DND-41 (cell line): ENCODE results near the gene LRRC3.

Experiments used
- ATAC-seq: fragments of 200-7000 bp; cut with Tn5 transposase; 3 replicates; pipeline ENCODE4 v1.9.1; 2021; ENCODE audit warnings: low read depth; ENCODE audit not compliant: insufficient read depth
- DNase-seq: peaks from one replicate; pipeline ENCODE4 v3.0.0-alpha.2; 2020
- H2AFZ ChIP-seq: 2 replicates; pipeline ENCODE4 v1.6.0; 2012; ENCODE audit warnings: low read depth, low read length
- H3K27ac ChIP-seq: 2 replicates; pipeline ENCODE4 v1.5.1; 2012; ENCODE audit warnings: low read length, inconsistent platforms
- H3K27me3 ChIP-seq: fragments of 200-600 bp; sonication (generic); 2 replicates; pipeline ENCODE4 v1.6.0; 2012; ENCODE audit warnings: low read length, mild to moderate bottlenecking, inconsistent platforms; ENCODE audit not compliant: insufficient read depth, poor library complexity
- H3K36me3 ChIP-seq: 2 replicates; pipeline ENCODE4 v1.5.1; 2012; ENCODE audit warnings: low read length, inconsistent platforms; ENCODE audit not compliant: insufficient read depth
- H3K4me1 ChIP-seq: 2 replicates; pipeline ENCODE4 v1.5.1; 2012; ENCODE audit warnings: mild to moderate bottlenecking, low read length; ENCODE audit not compliant: insufficient read depth
- H3K4me2 ChIP-seq: 2 replicates; pipeline ENCODE4 v1.6.0; 2012; ENCODE audit warnings: mild to moderate bottlenecking, moderate library complexity, low read length, inconsistent platforms; ENCODE audit not compliant: insufficient read depth
- H3K4me3 ChIP-seq, 2 experiments: fragments of 200-600 bp in 1 of 2; shearing (Covaris generic) in 1 of 2; 2 replicates each; pipeline ENCODE4 v1.5.1; 2012 to 2016; ENCODE audit warnings: inconsistent platforms in 2 of 2, low read length in 2 of 2, mild to moderate bottlenecking in 2 of 2, low read depth in 1 of 2, moderate library complexity in 1 of 2
- H3K79me2 ChIP-seq: 2 replicates; pipeline ENCODE4 v1.6.0; 2012; ENCODE audit warnings: low read length, inconsistent platforms; ENCODE audit not compliant: insufficient read depth
- H3K9ac ChIP-seq: 2 replicates; pipeline ENCODE4 v1.6.0; 2012; ENCODE audit warnings: low read depth, mild to moderate bottlenecking, inconsistent platforms, low read length, moderate library complexity
- H3K9me3 ChIP-seq: 2 replicates; pipeline ENCODE4 v1.5.1; 2012; ENCODE audit warnings: low read length, moderate library complexity, mild to moderate bottlenecking, inconsistent platforms; ENCODE audit not compliant: insufficient read depth, severe bottlenecking
- H4K20me1 ChIP-seq: 2 replicates; pipeline ENCODE4 v1.6.0; 2012; ENCODE audit warnings: low read length; ENCODE audit not compliant: insufficient read depth
- EZH2 ChIP-seq: IDR thresholded peaks from 3 replicates; pipeline ENCODE4 v1.6.1; 2012; ENCODE audit warnings: borderline replicate concordance, low read depth, mild to moderate bottlenecking, moderate library complexity, low read length, inconsistent platforms; ENCODE audit not compliant: severe bottlenecking
- TF ChIP-seq, protein P1 (sequence below): IDR thresholded peaks from 2 replicates; pipeline ENCODE4 v1.5.1; 2012; ENCODE audit warnings: borderline replicate concordance, low read length, moderate library complexity, mild to moderate bottlenecking; ENCODE audit not compliant: poor library complexity, severe bottlenecking; ENCODE audit errors: extremely low read depth

The LRRC3 gene

DNA sequence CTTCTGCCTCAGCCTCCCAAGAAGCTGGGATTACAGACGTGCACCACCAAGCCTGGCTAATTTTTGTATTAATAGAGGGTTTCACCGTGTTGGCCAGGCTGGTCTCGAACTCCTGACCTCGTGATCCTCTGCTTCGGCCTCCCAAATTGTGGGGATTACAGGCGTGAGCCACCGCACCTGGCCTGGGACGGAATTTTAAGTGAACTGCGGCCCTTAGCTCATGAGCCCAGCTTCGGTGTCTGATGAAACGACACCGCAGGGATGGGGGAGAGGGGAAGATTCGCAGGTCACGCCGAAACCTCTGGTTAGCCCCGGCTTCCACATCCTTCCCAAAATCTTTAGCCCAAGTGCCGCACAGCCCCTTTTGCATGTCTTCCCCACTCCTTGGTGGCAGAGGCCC lies 39.1 kb downstream of the LRRC3 start:
- no peak overlapping the region for H3K27ac ChIP-seq
- no peaks in the 10 kb centered on the region for H3K4me1 ChIP-seq
- H3K36me3 ChIP-seq: no peaks in the 10 kb centered on the region
- H3K79me2 ChIP-seq: no peaks in the 10 kb centered on the region
- H3K27me3 ChIP-seq: peaks cover 4% of the 10 kb centered on the region
- H3K4me3 ChIP-seq: no peak overlapping the region
- ATAC-seq (no peak), DNase-seq (no peak)
- TF ChIP-seq, protein P1, sequence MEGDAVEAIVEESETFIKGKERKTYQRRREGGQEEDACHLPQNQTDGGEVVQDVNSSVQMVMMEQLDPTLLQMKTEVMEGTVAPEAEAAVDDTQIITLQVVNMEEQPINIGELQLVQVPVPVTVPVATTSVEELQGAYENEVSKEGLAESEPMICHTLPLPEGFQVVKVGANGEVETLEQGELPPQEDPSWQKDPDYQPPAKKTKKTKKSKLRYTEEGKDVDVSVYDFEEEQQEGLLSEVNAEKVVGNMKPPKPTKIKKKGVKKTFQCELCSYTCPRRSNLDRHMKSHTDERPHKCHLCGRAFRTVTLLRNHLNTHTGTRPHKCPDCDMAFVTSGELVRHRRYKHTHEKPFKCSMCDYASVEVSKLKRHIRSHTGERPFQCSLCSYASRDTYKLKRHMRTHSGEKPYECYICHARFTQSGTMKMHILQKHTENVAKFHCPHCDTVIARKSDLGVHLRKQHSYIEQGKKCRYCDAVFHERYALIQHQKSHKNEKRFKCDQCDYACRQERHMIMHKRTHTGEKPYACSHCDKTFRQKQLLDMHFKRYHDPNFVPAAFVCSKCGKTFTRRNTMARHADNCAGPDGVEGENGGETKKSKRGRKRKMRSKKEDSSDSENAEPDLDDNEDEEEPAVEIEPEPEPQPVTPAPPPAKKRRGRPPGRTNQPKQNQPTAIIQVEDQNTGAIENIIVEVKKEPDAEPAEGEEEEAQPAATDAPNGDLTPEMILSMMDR: no peak
- no peak for TF ChIP-seq EZH2
- H3K9me3 ChIP-seq: peaks cover 2% of the 10 kb centered on the region
- no peaks in the 10 kb centered on the region; the same call in 1 of the 2 replicates for H4K20me1 ChIP-seq
- H3K4me2 ChIP-seq: no peak overlapping the region
- no peak overlapping the region for H3K9ac ChIP-seq
- no peak overlapping the region for H2AFZ ChIP-seq

- no peak overlapping the region for H2AFZ ChIP-seq
- TF ChIP-seq, protein P1: no peak
- no peak for TF ChIP-seq EZH2
- H3K4me2 ChIP-seq: no peak overlapping the region
- ATAC-seq (no peak), DNase-seq (no peak)
- no peaks in the 10 kb centered on the region for H3K79me2 ChIP-seq
- H3K4me3 ChIP-seq: no peak overlapping the region
- no peaks in the 10 kb centered on the region; the same call in 1 of the 2 replicates for H4K20me1 ChIP-seq
- no peaks in the 10 kb centered on the region for H3K36me3 ChIP-seq
- H3K27ac ChIP-seq: no peak overlapping the region
- peaks cover 4% of the 10 kb centered on the region for H3K27me3 ChIP-seq
- peaks cover 2% of the 10 kb centered on the region for H3K9me3 ChIP-seq
- H3K9ac ChIP-seq: no peak overlapping the region
- no peaks in the 10 kb centered on the region for H3K4me1 ChIP-seq
These were observed 39.6 kb downstream of the LRRC3 start for GRCh38 chr21:44494956-44495355.

- no peak for DNase-seq
These were observed 40.6 kb downstream of the LRRC3 start for GRCh38 chr21:44495611-44496563.

More at GRCh38 chr21:44495611-44496563, 40.6 kb downstream of the LRRC3 start:
- ATAC-seq: no peak
- H3K9ac ChIP-seq: no peak overlapping the region
- no peaks in the 10 kb centered on the region for H3K36me3 ChIP-seq
- no peaks in the 10 kb centered on the region; the same call in 1 of the 2 replicates for H4K20me1 ChIP-seq
- H3K9me3 ChIP-seq: peaks cover 2% of the 10 kb centered on the region
- H3K4me1 ChIP-seq: no peaks in the 10 kb centered on the region
- H3K4me2 ChIP-seq: no peak overlapping the region
- H2AFZ ChIP-seq: no peak overlapping the region
- H3K4me3 ChIP-seq: no peak overlapping the region
- H3K27me3 ChIP-seq: peaks cover 4% of the 10 kb centered on the region
- no peak for TF ChIP-seq EZH2
- TF ChIP-seq, protein P1: no peak
- H3K27ac ChIP-seq: no peak overlapping the region
- no peaks in the 10 kb centered on the region for H3K79me2 ChIP-seq
